Measurements from ENCODE around the gene ARHGEF16. TPM values are rescaled to one million over a fixed set of nuclear protein-coding genes. Genes with fewer than 3 reads are reported as not detected.

The ARHGEF16 gene
- total RNA-seq, 1 donor from 2014 or later: not detected

GRCh38 chr1:3474016-3474415 is 19.6 kb downstream of the ARHGEF16 start:
- Mint-ChIP-seq H3K4me1 (ENCODE audit: low read depth) (no peaks in the 10 kb centered on the region), H3K27ac (no peak overlapping the region), H3K27me3 (ENCODE audit: insufficient read depth) (no peaks in the 10 kb centered on the region), H3K9me3 (no peaks in the 10 kb centered on the region), H3K4me3 (no peak overlapping the region), H3K36me3 (ENCODE audit: low read depth) (no peaks in the 10 kb centered on the region)
- DNase-seq (ENCODE audit: low spot score): no peak
- intact Hi-C loops (cut with micrococcal nuclease): no loop called here

- Mint-ChIP-seq H3K36me3 (ENCODE audit: low read depth) (no peaks in the 10 kb centered on the region), H3K4me1 (ENCODE audit: low read depth) (no peaks in the 10 kb centered on the region), H3K9me3 (no peaks in the 10 kb centered on the region), H3K4me3 (no peak overlapping the region), H3K27me3 (ENCODE audit: insufficient read depth) (no peaks in the 10 kb centered on the region), H3K27ac (no peak overlapping the region)
- no peak for DNase-seq (ENCODE audit: low spot score)
- intact Hi-C loops (cut with micrococcal nuclease): no loop called here
These were observed 20.0 kb downstream of the ARHGEF16 start for GRCh38 chr1:3474421-3474820.

- Mint-ChIP-seq H3K36me3 (ENCODE audit: low read depth) (no peaks in the 10 kb centered on the region), H3K4me3 (no peak overlapping the region), H3K27me3 (ENCODE audit: insufficient read depth) (no peaks in the 10 kb centered on the region), H3K4me1 (ENCODE audit: low read depth) (no peaks in the 10 kb centered on the region), H3K27ac (no peak overlapping the region), H3K9me3 (no peaks in the 10 kb centered on the region)
- intact Hi-C loops (cut with micrococcal nuclease): no loop called here
- no peak for DNase-seq (ENCODE audit: low spot score)
These were observed 21.5 kb downstream of the ARHGEF16 start for GRCh38 chr1:3475839-3476573.

- H3K4me3 Mint-ChIP-seq: no peak overlapping the region
- no peak for DNase-seq (ENCODE audit: low spot score)
- H3K27ac Mint-ChIP-seq: no peak overlapping the region
- intact Hi-C loops (cut with micrococcal nuclease): no loop called here
- no peaks in the 10 kb centered on the region for H3K4me1 Mint-ChIP-seq (ENCODE audit: low read depth)
- no peaks in the 10 kb centered on the region for H3K27me3 Mint-ChIP-seq (ENCODE audit: insufficient read depth)
- no peaks in the 10 kb centered on the region for H3K36me3 Mint-ChIP-seq (ENCODE audit: low read depth)
- no peaks in the 10 kb centered on the region for H3K9me3 Mint-ChIP-seq
These were observed 22.2 kb downstream of the ARHGEF16 start for GRCh38 chr1:3476666-3477065.

- Mint-ChIP-seq H3K27me3 (ENCODE audit: insufficient read depth) (no peaks in the 10 kb centered on the region), H3K4me1 (ENCODE audit: low read depth) (no peaks in the 10 kb centered on the region), H3K9me3 (no peaks in the 10 kb centered on the region), H3K27ac (no peak overlapping the region), H3K4me3 (no peak overlapping the region), H3K36me3 (ENCODE audit: low read depth) (no peaks in the 10 kb centered on the region)
- no peak for DNase-seq (ENCODE audit: low spot score)
- intact Hi-C loops (cut with micrococcal nuclease): no loop called here
These were observed 23.0 kb downstream of the ARHGEF16 start for GRCh38 chr1:3477241-3477995.

GRCh38 chr1:3478187-3478586 is 23.7 kb downstream of the ARHGEF16 start:
- intact Hi-C loops (cut with micrococcal nuclease): no loop called here
- no peaks in the 10 kb centered on the region for H3K36me3 Mint-ChIP-seq (ENCODE audit: low read depth)
- no peak overlapping the region for H3K27ac Mint-ChIP-seq
- no peak for DNase-seq (ENCODE audit: low spot score)
- H3K9me3 Mint-ChIP-seq: no peaks in the 10 kb centered on the region
- no peaks in the 10 kb centered on the region for H3K4me1 Mint-ChIP-seq (ENCODE audit: low read depth)
- no peaks in the 10 kb centered on the region for H3K27me3 Mint-ChIP-seq (ENCODE audit: insufficient read depth)
- no peak overlapping the region for H3K4me3 Mint-ChIP-seq

GRCh38 chr1:3479511-3480368 is 25.3 kb downstream of the ARHGEF16 start:
- Mint-ChIP-seq H3K27ac (no peak overlapping the region), H3K36me3 (ENCODE audit: low read depth) (no peaks in the 10 kb centered on the region), H3K9me3 (no peaks in the 10 kb centered on the region), H3K4me1 (ENCODE audit: low read depth) (no peaks in the 10 kb centered on the region), H3K4me3 (no peak overlapping the region), H3K27me3 (ENCODE audit: insufficient read depth) (no peaks in the 10 kb centered on the region)
- DNase-seq (ENCODE audit: low spot score): no peak
- intact Hi-C loops (cut with micrococcal nuclease): no loop called here

- Mint-ChIP-seq H3K4me3 (no peak overlapping the region), H3K27me3 (ENCODE audit: insufficient read depth) (no peaks in the 10 kb centered on the region), H3K27ac (no peak overlapping the region), H3K36me3 (ENCODE audit: low read depth) (no peaks in the 10 kb centered on the region), H3K9me3 (no peaks in the 10 kb centered on the region), H3K4me1 (ENCODE audit: low read depth) (no peaks in the 10 kb centered on the region)
- intact Hi-C loops (cut with micrococcal nuclease): no loop called here
- DNase-seq (ENCODE audit: low spot score): no peak
These were observed 25.9 kb downstream of the ARHGEF16 start for GRCh38 chr1:3480369-3480719.

- H3K36me3 Mint-ChIP-seq (ENCODE audit: low read depth): no peaks in the 10 kb centered on the region
- H3K27me3 Mint-ChIP-seq (ENCODE audit: insufficient read depth): no peaks in the 10 kb centered on the region
- no peaks in the 10 kb centered on the region for H3K9me3 Mint-ChIP-seq
- DNase-seq (ENCODE audit: low spot score): no peak
- no peak overlapping the region for H3K4me3 Mint-ChIP-seq
- no peaks in the 10 kb centered on the region for H3K4me1 Mint-ChIP-seq (ENCODE audit: low read depth)
- no peak overlapping the region for H3K27ac Mint-ChIP-seq
- intact Hi-C loops (cut with micrococcal nuclease): no loop called here
These were observed 26.6 kb downstream of the ARHGEF16 start for GRCh38 chr1:3481046-3481445.

GRCh38 chr1:3481836-3482375 is 27.4 kb downstream of the ARHGEF16 start:
- no peaks in the 10 kb centered on the region for H3K9me3 Mint-ChIP-seq
- no peaks in the 10 kb centered on the region for H3K27me3 Mint-ChIP-seq (ENCODE audit: insufficient read depth)
- H3K4me1 Mint-ChIP-seq (ENCODE audit: low read depth): no peaks in the 10 kb centered on the region
- no peak overlapping the region for H3K4me3 Mint-ChIP-seq
- H3K36me3 Mint-ChIP-seq (ENCODE audit: low read depth): no peaks in the 10 kb centered on the region
- no peak for DNase-seq (ENCODE audit: low spot score)
- intact Hi-C loops (cut with micrococcal nuclease): no loop called here
- H3K27ac Mint-ChIP-seq: no peak overlapping the region

- Mint-ChIP-seq H3K9me3 (no peaks in the 10 kb centered on the region), H3K4me1 (ENCODE audit: low read depth) (no peaks in the 10 kb centered on the region), H3K27ac (no peak overlapping the region), H3K27me3 (ENCODE audit: insufficient read depth) (no peaks in the 10 kb centered on the region), H3K4me3 (no peak overlapping the region), H3K36me3 (ENCODE audit: low read depth) (no peaks in the 10 kb centered on the region)
- intact Hi-C loops (cut with micrococcal nuclease): no loop called here
- no peak for DNase-seq (ENCODE audit: low spot score)
These were observed 27.9 kb downstream of the ARHGEF16 start for GRCh38 chr1:3482378-3482849.

- H3K4me1 Mint-ChIP-seq (ENCODE audit: low read depth): no peaks in the 10 kb centered on the region
- no peak overlapping the region for H3K4me3 Mint-ChIP-seq
- intact Hi-C loops (cut with micrococcal nuclease): no loop called here
- no peaks in the 10 kb centered on the region for H3K9me3 Mint-ChIP-seq
- H3K36me3 Mint-ChIP-seq (ENCODE audit: low read depth): no peaks in the 10 kb centered on the region
- no peak for DNase-seq (ENCODE audit: low spot score)
- H3K27me3 Mint-ChIP-seq (ENCODE audit: insufficient read depth): no peaks in the 10 kb centered on the region
- no peak overlapping the region for H3K27ac Mint-ChIP-seq
These were observed 28.9 kb downstream of the ARHGEF16 start for GRCh38 chr1:3483380-3483779.

All from activated T-helper 1 cell treated with anti-CD3 and anti-CD28 coated beads, Interleukin-12 subunit alpha, Interleukin-12 subunit beta, Interleukin-2, Interleukin-4 antibody, amounts not matched to agents 30 ng/mL and 10 ng/mL and 1 ng/mL, durations not matched to agents 14 hours and 24 hours and 36 hours (primary cell).